ENCODE measurements around the gene DOCK3. TPM values are rescaled to one million over a fixed set of nuclear protein-coding genes. Genes with fewer than 3 reads are reported as not detected.

Gene DOCK3
- total RNA-seq, 1 donor, result 0.36 TPM

- no peaks in the 10 kb centered on the region for H3K9me3 ChIP-seq (ENCODE audit: low read depth, low read length)
- no peak overlapping the region for H3K27ac ChIP-seq (ENCODE audit: low read depth, low read length)
- no peak for TF ChIP-seq CTCF (IDR thresholded peaks at IDR 0.05; ENCODE audit: extremely low read depth, low read depth, low read length)
- no peaks in the 10 kb centered on the region for H4K20me1 ChIP-seq (ENCODE audit: insufficient read depth, low read length)
- H2AFZ ChIP-seq (ENCODE audit: low read length), result no peak overlapping the region
- H3K27me3 ChIP-seq (ENCODE audit: insufficient read depth, low read length), result no peaks in the 10 kb centered on the region
- H3K4me1 ChIP-seq (ENCODE audit: insufficient read depth, low read length), result no peaks in the 10 kb centered on the region
- H3K4me2 ChIP-seq (ENCODE audit: insufficient read depth, low read length), result no peak overlapping the region
- no peaks in the 10 kb centered on the region for H3K79me2 ChIP-seq (ENCODE audit: insufficient read depth, low read length)
- H3K36me3 ChIP-seq (ENCODE audit: insufficient read depth, low read length), result no peaks in the 10 kb centered on the region
- no peak for DNase-seq (ENCODE audit: insufficient read length, low spot score, missing footprints)
- no peak overlapping the region for H3K4me3 ChIP-seq (ENCODE audit: insufficient read depth, low read length)
Measured at GRCh38 chr3:50657816-50658215, 16.9 kb upstream of the DOCK3 start.

GRCh38 chr3:50658416-50658815 lies 16.3 kb upstream of the DOCK3 start:
- H2AFZ ChIP-seq (ENCODE audit: low read length), result no peak overlapping the region
- no peak overlapping the region for H3K27ac ChIP-seq (ENCODE audit: low read depth, low read length)
- no peaks in the 10 kb centered on the region for H3K9me3 ChIP-seq (ENCODE audit: low read depth, low read length)
- H4K20me1 ChIP-seq (ENCODE audit: insufficient read depth, low read length), result no peaks in the 10 kb centered on the region
- H3K79me2 ChIP-seq (ENCODE audit: insufficient read depth, low read length), result no peaks in the 10 kb centered on the region
- TF ChIP-seq CTCF (IDR thresholded peaks at IDR 0.05; ENCODE audit: extremely low read depth, low read depth, low read length), result no peak
- no peaks in the 10 kb centered on the region for H3K27me3 ChIP-seq (ENCODE audit: insufficient read depth, low read length)
- H3K4me2 ChIP-seq (ENCODE audit: insufficient read depth, low read length), result no peak overlapping the region
- H3K4me1 ChIP-seq (ENCODE audit: insufficient read depth, low read length), result no peaks in the 10 kb centered on the region
- H3K4me3 ChIP-seq (ENCODE audit: insufficient read depth, low read length), result no peak overlapping the region
- H3K36me3 ChIP-seq (ENCODE audit: insufficient read depth, low read length), result no peaks in the 10 kb centered on the region
- DNase-seq (ENCODE audit: insufficient read length, low spot score, missing footprints), result no peak

GRCh38 chr3:50658831-50659230 lies 15.9 kb upstream of the DOCK3 start:
- DNase-seq (ENCODE audit: insufficient read length, low spot score, missing footprints), result no peak
- TF ChIP-seq CTCF (IDR thresholded peaks at IDR 0.05; ENCODE audit: extremely low read depth, low read depth, low read length), result no peak

GRCh38 chr3:50660386-50660785 lies 14.3 kb upstream of the DOCK3 start:
- no peak for TF ChIP-seq CTCF (IDR thresholded peaks at IDR 0.05; ENCODE audit: extremely low read depth, low read depth, low read length)
- no peaks in the 10 kb centered on the region for H3K79me2 ChIP-seq (ENCODE audit: insufficient read depth, low read length)
- H3K9me3 ChIP-seq (ENCODE audit: low read depth, low read length), result no peaks in the 10 kb centered on the region
- no peaks in the 10 kb centered on the region for H3K4me1 ChIP-seq (ENCODE audit: insufficient read depth, low read length)
- H3K27me3 ChIP-seq (ENCODE audit: insufficient read depth, low read length), result no peaks in the 10 kb centered on the region
- no peaks in the 10 kb centered on the region for H4K20me1 ChIP-seq (ENCODE audit: insufficient read depth, low read length)
- H3K4me2 ChIP-seq (ENCODE audit: insufficient read depth, low read length), result no peak overlapping the region
- no peak overlapping the region for H3K27ac ChIP-seq (ENCODE audit: low read depth, low read length)
- no peak overlapping the region for H3K4me3 ChIP-seq (ENCODE audit: insufficient read depth, low read length)
- H2AFZ ChIP-seq (ENCODE audit: low read length), result no peak overlapping the region
- H3K36me3 ChIP-seq (ENCODE audit: insufficient read depth, low read length), result no peaks in the 10 kb centered on the region
- DNase-seq (ENCODE audit: insufficient read length, low spot score, missing footprints), result no peak

More at GRCh38 chr3:50658831-50659230, 15.9 kb upstream of the DOCK3 start:
- Histone ChIP-seq H3K27ac (ENCODE audit: low read depth, low read length) (no peak overlapping the region), H3K27me3 (ENCODE audit: insufficient read depth, low read length) (no peaks in the 10 kb centered on the region), H3K4me3 (ENCODE audit: insufficient read depth, low read length) (no peak overlapping the region), H3K4me2 (ENCODE audit: insufficient read depth, low read length) (no peak overlapping the region), H3K36me3 (ENCODE audit: insufficient read depth, low read length) (no peaks in the 10 kb centered on the region), H2AFZ (ENCODE audit: low read length) (no peak overlapping the region), H3K4me1 (ENCODE audit: insufficient read depth, low read length) (no peaks in the 10 kb centered on the region), H3K79me2 (ENCODE audit: insufficient read depth, low read length) (no peaks in the 10 kb centered on the region), H3K9me3 (ENCODE audit: low read depth, low read length) (no peaks in the 10 kb centered on the region), H4K20me1 (ENCODE audit: insufficient read depth, low read length) (no peaks in the 10 kb centered on the region)

Data from osteoblast (primary cell).